ENCODE measurements around the gene LRMDA.

Gene LRMDA

GRCh38 chr10:75476985-75477384, 45.6 kb downstream of the LRMDA start:
- no peak for DNase-seq (ENCODE audit: low read depth)

DNA sequence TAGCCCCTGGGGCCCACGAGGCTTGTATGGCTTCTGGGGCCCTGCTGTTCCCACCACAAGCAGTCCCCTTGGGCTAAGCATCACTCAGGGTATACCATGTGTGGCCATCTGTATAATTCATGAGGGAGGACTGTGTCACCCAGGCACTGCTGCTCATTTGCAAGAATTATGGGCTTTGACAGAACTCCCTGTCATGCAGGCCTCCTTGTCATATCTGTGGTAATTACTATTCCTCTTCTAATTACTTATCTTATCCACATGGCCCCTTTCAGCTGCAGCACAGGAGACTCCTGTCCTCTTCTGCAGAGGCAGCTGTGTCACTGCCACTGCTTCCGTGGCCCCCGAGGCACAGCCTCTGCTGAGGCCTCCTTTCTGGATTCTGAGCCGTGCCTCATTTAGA, 46.3 kb downstream of the LRMDA start:
- DNase-seq (ENCODE audit: low read depth) = no peak

DNA sequence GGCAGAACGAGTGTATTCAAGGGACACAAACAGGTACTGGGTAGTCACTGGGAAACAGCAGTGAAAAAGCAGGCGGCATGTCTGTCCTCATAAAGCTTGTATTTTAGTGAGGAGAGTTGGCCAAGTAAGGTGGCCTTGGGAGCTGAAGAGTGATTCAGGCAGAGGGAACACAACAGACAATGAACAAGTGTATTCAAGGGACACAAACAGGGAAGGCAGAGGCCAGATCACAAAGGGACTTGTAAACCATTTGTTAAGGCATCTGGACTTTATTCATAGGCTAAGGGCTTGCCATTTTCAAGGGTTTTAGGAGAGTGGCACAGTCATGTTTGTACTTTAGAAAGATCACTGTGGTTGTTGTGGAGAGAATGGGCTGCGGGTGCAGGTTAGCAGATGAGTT, 49.0 kb downstream of the LRMDA start:
- DNase-seq (ENCODE audit: low read depth) = no peak

DNA sequence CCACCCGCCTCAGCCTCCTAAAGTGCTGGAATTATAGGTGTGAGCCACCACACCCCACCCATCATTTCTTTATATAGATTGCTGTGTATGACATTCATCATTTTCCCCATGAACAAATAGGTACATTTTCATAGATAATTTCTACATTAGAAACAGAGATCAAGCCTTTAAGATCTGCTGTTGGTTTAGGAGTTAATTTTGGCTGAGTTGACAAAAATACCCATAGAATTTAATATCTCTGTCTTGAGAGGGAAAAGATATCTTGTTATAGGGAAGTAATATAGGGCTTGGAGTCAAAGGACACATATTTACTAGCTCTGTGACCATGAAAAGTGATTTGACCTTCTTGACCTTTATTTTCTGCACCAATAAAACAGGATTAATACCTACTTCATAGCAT, 51.8 kb downstream of the LRMDA start:
- no peak for DNase-seq (ENCODE audit: low read depth)

GRCh38 chr10:75484717-75485116, 53.3 kb downstream of the LRMDA start:
- no peak for DNase-seq (ENCODE audit: low read depth)

DNA sequence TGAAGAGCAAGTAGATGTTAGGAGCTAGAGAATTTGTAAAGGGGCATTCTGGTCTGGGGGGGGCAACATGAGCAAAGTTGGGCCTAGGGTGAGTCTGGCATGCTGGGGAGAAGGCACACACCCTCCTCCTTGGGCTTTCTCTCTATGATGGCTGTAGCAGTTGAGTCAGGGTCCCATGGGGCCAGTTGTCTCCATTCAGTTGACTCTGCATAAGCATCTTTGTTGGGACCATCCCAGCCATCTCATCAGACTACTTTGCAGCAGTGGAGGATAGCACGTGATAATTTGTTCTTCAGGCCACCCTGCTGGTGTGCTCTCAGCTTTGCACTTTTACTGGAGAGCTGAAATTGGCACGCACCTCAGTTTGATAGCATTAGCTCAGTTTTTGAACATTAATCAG, 55.2 kb downstream of the LRMDA start:
- no peak for DNase-seq (ENCODE audit: low read depth)

DNA sequence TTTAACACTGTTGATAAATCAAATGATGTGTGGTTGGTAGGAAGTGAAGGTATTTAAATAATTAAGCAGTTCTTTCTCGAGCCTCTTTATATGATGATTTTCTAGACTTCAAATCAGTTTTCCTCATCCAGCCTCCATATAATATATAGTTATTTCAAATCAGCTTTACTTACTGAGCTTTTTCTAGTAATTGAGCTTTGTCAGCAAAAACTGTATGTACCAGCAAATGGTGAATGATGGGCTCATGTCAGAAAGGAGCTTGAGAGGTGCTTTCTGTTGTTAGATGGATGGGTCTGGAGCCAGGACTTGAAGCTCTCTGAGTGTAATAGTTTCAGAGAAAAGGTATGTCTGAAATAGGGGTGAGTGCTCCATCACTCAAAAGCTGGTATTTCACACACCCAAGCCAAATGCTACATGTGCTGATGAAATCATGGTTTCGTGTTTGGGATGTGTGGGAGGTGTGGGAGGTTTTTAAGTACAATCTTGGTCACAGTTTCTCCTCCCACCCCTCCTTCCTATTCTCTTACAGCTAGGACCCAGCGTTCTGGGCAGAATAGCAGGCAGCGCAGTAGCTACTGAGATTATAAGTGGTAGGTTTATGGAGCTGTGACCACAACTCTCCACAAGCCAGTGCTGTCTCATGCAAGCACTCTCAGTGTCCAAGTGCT, 55.8 kb downstream of the LRMDA start:
- no peak for DNase-seq (ENCODE audit: low read depth)

- no peak for DNase-seq (ENCODE audit: low read depth)
Observed at GRCh38 chr10:75487755-75488125, 56.3 kb downstream of the LRMDA start.

DNA sequence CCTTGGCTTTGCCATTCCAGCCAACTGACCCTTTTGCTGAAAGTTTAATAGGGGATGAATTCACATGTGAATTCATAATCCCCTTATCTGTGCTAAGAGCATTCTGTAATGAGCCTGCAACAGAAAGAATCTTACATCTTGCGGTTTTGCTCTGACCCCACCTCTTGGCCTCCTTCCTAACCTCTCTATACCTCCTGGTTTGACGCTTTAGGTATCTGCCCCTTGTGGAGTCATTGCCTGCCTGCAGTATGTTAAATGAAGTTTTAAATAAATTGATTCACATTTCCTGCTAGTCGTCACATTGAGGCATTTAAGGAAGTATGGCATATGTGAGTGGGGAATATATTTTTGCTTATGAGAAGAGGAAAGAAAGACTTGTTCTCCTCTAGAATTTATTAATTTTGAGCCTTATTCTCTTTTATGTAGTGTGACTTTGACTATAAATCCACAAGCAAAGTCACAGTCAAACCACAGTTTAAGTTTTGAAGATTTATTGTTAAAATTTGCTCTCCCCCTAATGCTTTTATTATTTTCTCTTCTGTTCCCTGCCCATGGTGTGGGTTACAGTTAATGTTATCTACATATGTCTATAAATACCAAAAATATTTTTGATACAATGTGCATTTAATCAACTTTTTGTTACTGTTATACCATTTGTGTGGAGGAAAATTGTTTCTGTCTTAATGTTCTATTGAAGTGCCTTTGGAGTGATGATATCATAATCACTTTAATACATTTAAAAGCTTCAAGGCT, 60.9 kb downstream of the LRMDA start:
- no peak for DNase-seq (ENCODE audit: low read depth)

DNA sequence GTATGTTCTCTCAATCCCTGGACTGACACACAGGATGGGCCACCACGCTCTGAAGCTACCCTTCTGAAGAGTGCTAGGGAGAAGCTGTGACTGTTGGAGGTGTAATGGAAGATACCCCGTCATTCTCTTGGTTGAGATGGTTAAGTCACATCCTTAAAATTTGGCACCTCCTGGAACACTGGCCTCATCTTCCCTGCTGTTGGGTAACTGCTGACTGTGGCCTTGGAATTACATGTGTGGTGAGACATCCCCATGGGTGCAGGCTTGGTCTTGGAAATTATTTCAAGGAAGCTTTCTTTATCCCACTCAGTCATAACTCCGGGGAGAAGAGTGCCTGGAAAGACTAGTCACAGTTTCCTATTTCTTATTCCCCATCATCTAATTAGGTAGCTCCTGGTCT, 62.0 kb downstream of the LRMDA start:
- no peak for DNase-seq (ENCODE audit: low read depth)

DNA sequence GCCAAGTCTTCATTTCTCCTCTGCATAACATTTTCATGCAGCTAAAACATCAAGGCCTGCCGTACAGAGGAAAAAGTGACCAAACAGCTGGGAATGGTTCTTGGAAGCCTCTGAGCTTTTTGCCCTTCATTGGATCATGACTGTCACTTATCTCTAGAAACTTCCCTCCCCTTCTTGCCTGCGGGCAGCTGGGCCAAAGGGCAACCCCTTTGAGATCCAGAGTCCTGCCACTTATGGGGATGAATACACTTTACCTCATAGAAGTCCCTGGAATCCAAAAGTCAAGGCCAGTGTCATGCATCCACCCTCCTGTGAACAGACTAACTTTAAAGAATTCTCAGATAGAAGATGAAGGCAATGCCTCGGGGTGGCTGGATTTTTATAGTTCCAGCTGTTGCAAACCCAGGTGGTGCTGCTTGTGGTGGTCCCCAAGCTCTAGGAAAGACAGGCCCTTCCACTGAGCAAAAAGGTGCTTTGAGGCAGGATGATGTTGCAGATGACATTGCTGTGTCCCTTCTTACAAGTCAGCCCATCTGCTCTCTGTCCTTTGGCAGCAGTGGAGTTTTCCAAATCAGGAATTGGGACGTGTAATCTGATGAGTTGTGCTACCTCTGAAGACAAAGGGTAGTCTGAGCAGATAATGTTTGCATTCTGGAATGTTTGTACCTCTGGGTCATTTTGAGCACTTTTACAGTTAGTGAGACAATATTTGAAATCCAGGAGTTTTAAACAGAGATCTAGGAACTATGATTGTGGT, 64.2 kb downstream of the LRMDA start:
- no peak for DNase-seq (ENCODE audit: low read depth)

- DNase-seq (ENCODE audit: low read depth) = no peak
Observed at GRCh38 chr10:75496191-75496567, 64.8 kb downstream of the LRMDA start.

- DNase-seq (ENCODE audit: low read depth) = no peak
Observed at GRCh38 chr10:75497997-75498883, 66.8 kb downstream of the LRMDA start.

GRCh38 chr10:75498884-75499350, 67.5 kb downstream of the LRMDA start:
- no peak for DNase-seq (ENCODE audit: low read depth)

DNA sequence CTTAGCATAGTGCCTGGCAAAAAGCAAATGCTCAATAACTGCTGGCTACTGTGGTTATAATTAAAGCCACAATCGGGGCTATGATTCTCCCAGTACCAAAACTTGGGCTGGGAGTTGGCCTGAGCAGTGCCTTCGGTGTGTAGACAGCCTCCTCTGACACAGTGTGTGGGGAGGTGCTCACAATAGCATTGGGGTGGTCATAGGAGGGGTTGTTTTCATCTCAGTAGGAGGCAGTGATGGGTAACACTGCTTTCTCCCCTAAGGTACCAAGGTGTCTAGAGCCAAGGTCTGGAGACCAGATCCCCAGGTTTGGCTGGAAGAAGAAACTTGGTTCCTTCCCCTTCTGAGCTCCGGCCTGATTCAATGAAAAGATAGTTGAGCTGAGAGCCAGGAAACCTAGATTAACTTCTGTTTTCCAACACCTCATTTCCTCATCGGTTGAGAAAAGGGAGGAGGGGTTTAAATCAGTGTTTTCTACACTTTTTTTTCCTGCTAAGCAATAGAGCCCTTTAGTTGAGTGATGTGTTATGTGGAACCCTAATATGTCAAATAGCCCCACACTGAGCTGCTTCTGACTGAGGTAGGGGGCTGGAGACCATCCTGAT, 68.2 kb downstream of the LRMDA start:
- no peak for DNase-seq (ENCODE audit: low read depth)

DNA sequence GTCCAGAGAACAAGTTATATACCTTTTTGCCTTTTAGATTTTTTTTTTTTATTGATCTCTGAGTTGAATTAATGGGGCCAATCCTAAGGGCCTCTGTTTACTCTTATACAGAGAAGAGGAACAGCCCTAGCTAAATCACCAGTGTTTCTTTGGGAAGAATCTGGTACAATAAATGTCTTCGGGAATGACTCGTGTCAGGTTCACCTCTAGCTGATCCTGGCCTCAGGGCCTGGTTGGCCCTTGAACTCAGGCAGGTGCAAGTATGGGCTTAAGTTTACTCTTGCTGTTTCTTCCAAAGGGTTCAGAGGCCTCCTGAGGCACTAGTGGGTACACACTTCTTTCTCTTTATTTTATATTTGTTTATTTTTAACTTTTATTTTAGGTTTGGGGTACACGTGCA, 71.0 kb downstream of the LRMDA start:
- no peak for DNase-seq (ENCODE audit: low read depth)

DNA sequence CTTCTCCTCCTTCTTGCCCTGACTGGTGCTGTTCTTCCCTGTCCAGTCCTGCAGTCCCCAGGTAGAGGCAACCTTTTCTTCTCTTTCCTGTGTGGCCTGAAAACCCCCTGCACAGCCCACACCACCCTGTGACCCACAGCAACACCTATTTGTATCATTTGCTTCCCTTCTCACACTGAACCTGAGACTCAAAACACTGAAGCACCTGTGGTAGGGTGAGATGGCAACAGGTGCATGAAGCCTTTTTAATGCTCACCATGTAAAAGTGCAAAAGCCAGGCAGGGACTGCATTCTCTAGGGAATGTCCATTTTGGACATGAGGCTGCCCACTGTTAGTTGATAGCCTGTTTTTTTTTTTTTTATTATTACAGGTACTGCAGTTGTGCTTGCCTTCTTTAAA, 71.4 kb downstream of the LRMDA start:
- DNase-seq (ENCODE audit: low read depth) = no peak

- no peak for DNase-seq (ENCODE audit: low read depth)
Observed at GRCh38 chr10:75505293-75505692, 73.9 kb downstream of the LRMDA start.

- DNase-seq (ENCODE audit: low read depth) = no peak
Observed at GRCh38 chr10:75505840-75506506, 74.5 kb downstream of the LRMDA start.

GRCh38 chr10:75506930-75507329, 75.5 kb downstream of the LRMDA start:
- no peak for DNase-seq (ENCODE audit: low read depth)

DNA sequence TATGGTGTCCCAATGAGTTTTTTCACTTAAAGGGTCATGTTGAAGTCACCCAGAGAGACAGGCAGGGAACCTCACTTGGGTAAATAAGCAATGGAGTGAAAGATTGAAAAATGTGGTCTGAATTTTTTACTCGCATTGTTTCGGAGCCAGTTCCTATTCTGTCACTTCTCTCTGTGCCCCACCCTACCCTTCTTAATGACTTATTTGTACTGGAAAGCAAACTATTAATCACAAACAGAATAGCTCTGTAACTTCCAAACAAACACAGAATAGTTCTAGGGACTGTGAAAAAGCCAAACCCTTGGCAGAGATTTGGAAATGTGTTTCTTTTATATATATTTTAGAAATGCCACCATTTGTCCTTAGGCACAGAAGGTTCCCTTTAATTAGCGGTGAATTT, 76.0 kb downstream of the LRMDA start:
- DNase-seq (ENCODE audit: low read depth) = no peak

Measured in activated T-cell treated with anti-CD3 and anti-CD28 coated beads for 24 hours (primary cell).